OCI-LY7 (cell line): ENCODE measurements around the gene BFSP1.

Experiments
- EZH2phosphoT487 ChIP-seq: fragments of 200-600 bp; sonication (generic); IDR thresholded peaks from 2 replicates; pipeline ENCODE4 v1.6.1; 2018; ENCODE audit warnings: low read depth, borderline replicate concordance, mild to moderate bottlenecking, mixed run types, antibody characterized with exemption, low read length, moderate library complexity, mixed read lengths
- TF ChIP-seq, protein P1 (sequence below): fragments of 200-600 bp; sonication (generic); conservative IDR thresholded peaks from 2 replicates; pipeline ENCODE4 v1.5.1; 2014; ENCODE audit warnings: mild to moderate bottlenecking, antibody characterized with exemption, low read length, moderate library complexity, mixed read lengths

DNA sequence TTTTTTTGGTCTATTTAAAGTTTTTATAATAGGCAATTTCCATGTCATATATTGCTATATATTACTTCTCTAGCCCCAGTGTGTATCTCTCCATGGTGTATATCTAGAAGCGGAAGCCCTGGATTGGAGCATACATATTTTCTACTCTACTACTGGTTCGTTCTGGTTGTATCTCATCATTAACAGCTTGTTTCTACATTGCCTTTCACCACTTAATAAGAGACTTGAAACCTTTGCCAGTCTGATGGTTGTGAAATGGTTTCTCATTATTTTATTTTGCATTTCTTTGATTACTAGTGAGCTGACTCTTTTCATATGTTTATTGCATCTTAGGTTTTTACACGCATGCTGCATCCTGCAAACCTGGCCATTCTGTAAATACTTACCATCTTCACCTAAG lies 42.3 kb upstream of the BFSP1 start:
- TF ChIP-seq, protein P1, sequence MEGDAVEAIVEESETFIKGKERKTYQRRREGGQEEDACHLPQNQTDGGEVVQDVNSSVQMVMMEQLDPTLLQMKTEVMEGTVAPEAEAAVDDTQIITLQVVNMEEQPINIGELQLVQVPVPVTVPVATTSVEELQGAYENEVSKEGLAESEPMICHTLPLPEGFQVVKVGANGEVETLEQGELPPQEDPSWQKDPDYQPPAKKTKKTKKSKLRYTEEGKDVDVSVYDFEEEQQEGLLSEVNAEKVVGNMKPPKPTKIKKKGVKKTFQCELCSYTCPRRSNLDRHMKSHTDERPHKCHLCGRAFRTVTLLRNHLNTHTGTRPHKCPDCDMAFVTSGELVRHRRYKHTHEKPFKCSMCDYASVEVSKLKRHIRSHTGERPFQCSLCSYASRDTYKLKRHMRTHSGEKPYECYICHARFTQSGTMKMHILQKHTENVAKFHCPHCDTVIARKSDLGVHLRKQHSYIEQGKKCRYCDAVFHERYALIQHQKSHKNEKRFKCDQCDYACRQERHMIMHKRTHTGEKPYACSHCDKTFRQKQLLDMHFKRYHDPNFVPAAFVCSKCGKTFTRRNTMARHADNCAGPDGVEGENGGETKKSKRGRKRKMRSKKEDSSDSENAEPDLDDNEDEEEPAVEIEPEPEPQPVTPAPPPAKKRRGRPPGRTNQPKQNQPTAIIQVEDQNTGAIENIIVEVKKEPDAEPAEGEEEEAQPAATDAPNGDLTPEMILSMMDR, result no peak
- no peak for TF ChIP-seq EZH2phosphoT487
